ENCODE data around the gene CTNNA3. TPM values are rescaled to one million over a fixed set of nuclear protein-coding genes. Genes with fewer than 3 reads are reported as not detected.

Gene CTNNA3
- total and polyA plus RNA-seq, 4 experiments from 2014 or later: not detected

DNA sequence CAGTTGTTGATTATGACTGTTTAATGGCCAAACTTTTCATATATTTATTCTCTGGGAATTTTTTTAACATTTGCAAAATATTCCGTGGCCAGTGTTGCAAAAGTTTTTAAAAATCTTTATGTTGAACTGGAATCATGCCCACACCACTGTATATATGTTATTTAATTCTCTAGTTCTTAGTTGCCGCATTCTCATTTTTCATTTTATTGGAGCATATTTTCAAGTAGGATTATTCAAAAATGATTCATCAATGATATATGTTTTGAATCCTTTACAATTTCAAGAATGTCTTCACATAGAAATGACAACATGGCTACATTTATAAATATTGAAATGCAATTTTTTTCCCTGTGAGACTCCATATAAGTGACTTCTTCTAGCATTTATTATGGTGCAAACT, 958.8 kb downstream of the CTNNA3 start:
- Mint-ChIP-seq H3K27ac (no peak overlapping the region), H3K4me1 (no peaks in the 10 kb centered on the region), H3K27me3 (no peaks in the 10 kb centered on the region), H3K4me3 (no peak overlapping the region), H3K9me3 (peaks cover 0 to 5% (median under 1%) of the 10 kb centered on the region in 8 donors), H3K36me3 (no peaks in the 10 kb centered on the region)
- no peaks in the 10 kb centered on the region for H3K9me3 ChIP-seq (ENCODE audit: control insufficient read depth in 1 of 2, low read length in 2 of 2)
- H3K27ac ChIP-seq (ENCODE audit: low read depth, low read length): no peak overlapping the region
- CTCF ChIA-PET (ENCODE audit: partially characterized antibody): no interaction called here
- DNase-seq: no peak
- no peaks in the 10 kb centered on the region for H3K4me1 ChIP-seq (ENCODE audit: insufficient read depth, low read length)
- no peaks in the 10 kb centered on the region for H3K36me3 ChIP-seq (ENCODE audit: insufficient read depth, low read length)
- no peaks in the 10 kb centered on the region for H3K27me3 ChIP-seq (ENCODE audit: insufficient read depth, low read length)
- intact Hi-C loops (cut with micrococcal nuclease): no loop called here
- POLR2A ChIA-PET (ENCODE audit: partially characterized antibody): no interaction called here
- no peak overlapping the region for H3K4me3 ChIP-seq (ENCODE audit: low read length in 2 of 2)

GRCh38 chr10:66723608-66724400, 972.2 kb downstream of the CTNNA3 start:
- H3K4me3 Mint-ChIP-seq: no peak overlapping the region
- POLR2A ChIA-PET (ENCODE audit: partially characterized antibody): no interaction called here
- H3K27ac Mint-ChIP-seq: no peak overlapping the region
- no peaks in the 10 kb centered on the region for H3K27me3 Mint-ChIP-seq
- peaks cover 0 to 3% (median 0%) of the 10 kb centered on the region in 8 donors for H3K9me3 Mint-ChIP-seq
- Histone ChIP-seq H3K9me3 (ENCODE audit: control insufficient read depth in 1 of 2, low read length in 2 of 2) (no peaks in the 10 kb centered on the region), H3K4me1 (ENCODE audit: insufficient read depth, low read length) (no peaks in the 10 kb centered on the region), H3K27ac (ENCODE audit: low read depth, low read length) (no peak overlapping the region), H3K36me3 (ENCODE audit: insufficient read depth, low read length) (no peaks in the 10 kb centered on the region), H3K4me3 (ENCODE audit: low read length in 2 of 2) (no peak overlapping the region), H3K27me3 (ENCODE audit: insufficient read depth, low read length) (no peaks in the 10 kb centered on the region)
- CTCF ChIA-PET (ENCODE audit: partially characterized antibody): no interaction called here
- intact Hi-C loops (cut with micrococcal nuclease): no loop called here
- H3K4me1 Mint-ChIP-seq: no peaks in the 10 kb centered on the region
- no peaks in the 10 kb centered on the region for H3K36me3 Mint-ChIP-seq
- DNase-seq: no peak

GRCh38 chr10:66719483-66719882, 976.5 kb downstream of the CTNNA3 start:
- no peaks in the 10 kb centered on the region for H3K27me3 ChIP-seq (ENCODE audit: insufficient read depth, low read length)
- H3K4me3 ChIP-seq (ENCODE audit: low read length in 2 of 2): no peak overlapping the region
- intact Hi-C loops (cut with micrococcal nuclease): no loop called here
- Mint-ChIP-seq H3K4me3 (no peak overlapping the region), H3K4me1 (no peaks in the 10 kb centered on the region), H3K27ac (no peak overlapping the region), H3K9me3 (peaks cover 0 to 4% (median 0%) of the 10 kb centered on the region in 8 donors), H3K36me3 (no peaks in the 10 kb centered on the region), H3K27me3 (no peaks in the 10 kb centered on the region)
- DNase-seq: no peak
- POLR2A ChIA-PET (ENCODE audit: partially characterized antibody): no interaction called here
- H3K9me3 ChIP-seq (ENCODE audit: control insufficient read depth in 1 of 2, low read length in 2 of 2): no peaks in the 10 kb centered on the region
- CTCF ChIA-PET (ENCODE audit: partially characterized antibody): no interaction called here
- H3K36me3 ChIP-seq (ENCODE audit: insufficient read depth, low read length): no peaks in the 10 kb centered on the region
- no peak overlapping the region for H3K27ac ChIP-seq (ENCODE audit: low read depth, low read length)
- H3K4me1 ChIP-seq (ENCODE audit: insufficient read depth, low read length): no peaks in the 10 kb centered on the region

DNA sequence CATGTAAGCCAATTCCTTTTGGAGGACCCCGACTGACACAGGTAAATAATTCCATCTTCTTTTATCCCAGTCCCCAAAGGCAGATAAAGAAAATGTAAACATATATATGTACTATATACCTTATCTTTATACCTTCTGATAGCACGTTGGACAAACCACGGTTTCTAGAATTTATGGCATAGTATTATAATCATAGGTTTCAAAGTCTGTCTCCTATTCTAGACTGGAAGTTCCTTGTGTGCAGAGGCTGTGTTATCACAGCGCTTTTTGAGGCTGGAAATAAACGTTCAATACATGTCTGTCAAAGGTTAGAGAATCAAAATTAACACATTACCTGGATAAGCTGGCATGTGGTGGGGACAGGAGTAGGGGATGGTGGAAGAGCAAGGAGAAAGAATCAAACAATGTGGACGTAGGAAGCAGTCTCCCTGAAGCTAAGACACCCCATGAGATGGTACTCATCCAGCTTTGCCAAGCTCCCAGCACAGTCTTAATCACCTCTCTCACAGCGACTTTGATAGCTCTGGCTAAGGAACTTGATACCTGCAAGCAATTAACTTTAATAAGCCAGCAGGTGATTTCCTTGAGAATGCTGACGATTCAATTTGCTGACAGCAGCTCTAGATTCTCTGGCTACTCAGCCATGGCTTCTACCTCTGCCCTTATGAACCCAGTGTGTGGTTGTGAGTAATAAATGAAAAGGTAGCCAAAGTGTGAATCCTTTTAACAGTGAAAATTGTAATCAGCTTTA, 978.6 kb downstream of the CTNNA3 start:
- ChIA-PET POLR2A (ENCODE audit: partially characterized antibody) (no interaction called here), CTCF (ENCODE audit: partially characterized antibody) (no interaction called here)
- no peak overlapping the region for H3K4me3 ChIP-seq (ENCODE audit: low read length in 2 of 2)
- no peaks in the 10 kb centered on the region for H3K36me3 ChIP-seq (ENCODE audit: insufficient read depth, low read length)
- Mint-ChIP-seq H3K36me3 (no peaks in the 10 kb centered on the region), H3K27ac (no peak overlapping the region), H3K4me3 (no peak overlapping the region), H3K4me1 (no peaks in the 10 kb centered on the region), H3K27me3 (no peaks in the 10 kb centered on the region), H3K9me3 (peaks cover 0 to 4% (median 0%) of the 10 kb centered on the region in 8 donors)
- no peak overlapping the region for H3K27ac ChIP-seq (ENCODE audit: low read depth, low read length)
- H3K9me3 ChIP-seq (ENCODE audit: control insufficient read depth in 1 of 2, low read length in 2 of 2): no peaks in the 10 kb centered on the region
- DNase-seq: no peak
- no peaks in the 10 kb centered on the region for H3K27me3 ChIP-seq (ENCODE audit: insufficient read depth, low read length)
- intact Hi-C loops (cut with micrococcal nuclease): no loop called here
- no peaks in the 10 kb centered on the region for H3K4me1 ChIP-seq (ENCODE audit: insufficient read depth, low read length)

DNA sequence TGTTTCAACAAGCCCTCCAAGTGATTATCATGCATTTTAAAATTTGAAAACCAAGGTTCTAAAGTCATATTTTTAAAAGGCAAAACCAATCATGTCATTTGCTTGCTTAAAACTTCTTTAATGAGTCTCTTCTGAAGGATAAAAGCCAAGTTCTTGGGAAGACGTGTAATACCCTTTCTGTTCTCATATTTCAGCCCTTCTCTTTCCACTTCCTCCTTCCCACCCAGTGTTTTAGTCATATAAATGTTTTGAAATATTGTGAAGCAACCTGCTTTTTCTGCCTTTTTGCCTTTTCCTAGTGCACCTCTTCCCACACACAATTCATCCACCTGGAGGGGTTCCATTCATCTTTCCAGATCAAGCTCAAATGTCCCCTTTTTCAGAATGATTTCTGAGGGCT, 981.3 kb downstream of the CTNNA3 start:
- ChIA-PET POLR2A (ENCODE audit: partially characterized antibody) (no interaction called here), CTCF (ENCODE audit: partially characterized antibody) (no interaction called here)
- Mint-ChIP-seq H3K27ac (no peak overlapping the region), H3K27me3 (no peaks in the 10 kb centered on the region), H3K36me3 (no peaks in the 10 kb centered on the region), H3K4me3 (no peak overlapping the region), H3K4me1 (no peaks in the 10 kb centered on the region), H3K9me3 (peaks cover 0 to 3% (median 0%) of the 10 kb centered on the region in 8 donors)
- Histone ChIP-seq H3K4me1 (ENCODE audit: insufficient read depth, low read length) (no peaks in the 10 kb centered on the region), H3K9me3 (ENCODE audit: control insufficient read depth in 1 of 2, low read length in 2 of 2) (no peaks in the 10 kb centered on the region), H3K36me3 (ENCODE audit: insufficient read depth, low read length) (no peaks in the 10 kb centered on the region), H3K27ac (ENCODE audit: low read depth, low read length) (no peak overlapping the region), H3K4me3 (ENCODE audit: low read length in 2 of 2) (no peak overlapping the region), H3K27me3 (ENCODE audit: insufficient read depth, low read length) (no peaks in the 10 kb centered on the region)
- intact Hi-C loops (cut with micrococcal nuclease): no loop called here
- no peak for DNase-seq

DNA sequence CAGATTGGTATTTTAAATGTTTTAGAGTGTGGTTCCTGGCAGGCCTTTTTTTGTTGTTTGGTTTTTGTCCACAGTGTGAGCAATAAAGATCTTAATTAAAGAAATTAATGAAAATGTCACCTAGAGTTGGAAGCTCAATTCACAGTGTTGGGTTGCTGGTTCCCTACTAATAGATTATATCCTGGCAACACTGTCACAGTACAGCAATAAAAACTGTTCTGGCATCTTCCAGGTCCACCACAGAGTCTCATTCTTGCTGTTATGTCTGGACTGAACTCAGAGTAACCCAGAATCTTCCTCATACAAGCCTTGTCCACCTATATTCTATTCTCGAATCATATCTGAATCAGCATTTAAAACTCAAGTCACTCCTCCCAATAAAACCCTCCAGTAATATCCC, 982.6 kb downstream of the CTNNA3 start:
- H3K27me3 Mint-ChIP-seq: no peaks in the 10 kb centered on the region
- H3K9me3 Mint-ChIP-seq: peaks cover 0 to 4% (median 0%) of the 10 kb centered on the region in 8 donors
- Histone ChIP-seq H3K9me3 (ENCODE audit: control insufficient read depth in 1 of 2, low read length in 2 of 2) (no peaks in the 10 kb centered on the region), H3K4me3 (ENCODE audit: low read length in 2 of 2) (no peak overlapping the region), H3K36me3 (ENCODE audit: insufficient read depth, low read length) (no peaks in the 10 kb centered on the region), H3K4me1 (ENCODE audit: insufficient read depth, low read length) (no peaks in the 10 kb centered on the region), H3K27ac (ENCODE audit: low read depth, low read length) (no peak overlapping the region), H3K27me3 (ENCODE audit: insufficient read depth, low read length) (no peaks in the 10 kb centered on the region)
- no peaks in the 10 kb centered on the region for H3K36me3 Mint-ChIP-seq
- no peaks in the 10 kb centered on the region for H3K4me1 Mint-ChIP-seq
- ChIA-PET POLR2A (ENCODE audit: partially characterized antibody) (no interaction called here), CTCF (ENCODE audit: partially characterized antibody) (no interaction called here)
- H3K27ac Mint-ChIP-seq: no peak overlapping the region
- DNase-seq: no peak
- no peak overlapping the region for H3K4me3 Mint-ChIP-seq
- intact Hi-C loops (cut with micrococcal nuclease): no loop called here

DNA sequence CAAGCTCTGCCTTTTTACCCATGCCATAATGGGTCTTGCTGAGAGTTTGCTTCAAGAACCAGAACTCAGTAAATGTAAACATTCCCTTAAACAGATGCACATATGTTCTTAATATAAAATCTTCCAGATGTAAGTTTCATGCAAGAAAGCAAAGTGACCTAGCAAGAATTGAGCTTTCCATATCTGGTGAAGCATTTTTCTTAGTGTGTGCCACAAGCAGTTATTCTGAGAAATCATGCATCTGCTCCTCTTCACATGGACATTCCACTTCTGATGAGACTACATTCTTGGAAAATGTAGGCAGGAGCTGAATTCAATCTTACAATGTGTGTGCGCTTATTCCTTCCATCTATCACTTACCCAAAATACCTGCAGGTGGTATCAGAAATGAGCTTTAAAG, 997.9 kb downstream of the CTNNA3 start:
- intact Hi-C loops (cut with micrococcal nuclease): no loop called here
- no peak for DNase-seq
- no peak overlapping the region for H3K4me3 Mint-ChIP-seq
- H3K4me1 Mint-ChIP-seq: no peaks in the 10 kb centered on the region
- H3K27ac Mint-ChIP-seq: no peak overlapping the region
- H3K9me3 Mint-ChIP-seq: peaks cover 0 to 4% (median 0%) of the 10 kb centered on the region in 8 donors
- Histone ChIP-seq H3K36me3 (ENCODE audit: insufficient read depth, low read length) (no peaks in the 10 kb centered on the region), H3K9me3 (ENCODE audit: control insufficient read depth in 1 of 2, low read length in 2 of 2) (peaks cover 0 to 3% of the 10 kb centered on the region in 2 donors), H3K4me1 (ENCODE audit: insufficient read depth, low read length) (no peaks in the 10 kb centered on the region), H3K27ac (ENCODE audit: low read depth, low read length) (no peak overlapping the region), H3K27me3 (ENCODE audit: insufficient read depth, low read length) (no peaks in the 10 kb centered on the region), H3K4me3 (ENCODE audit: low read length in 2 of 2) (no peak overlapping the region)
- no peaks in the 10 kb centered on the region for H3K27me3 Mint-ChIP-seq
- CTCF ChIA-PET (ENCODE audit: partially characterized antibody): no interaction called here
- no peaks in the 10 kb centered on the region for H3K36me3 Mint-ChIP-seq
- POLR2A ChIA-PET (ENCODE audit: partially characterized antibody): no interaction called here
